ENCODE measurements around the gene EFCAB6.

- TF ChIP-seq POLR2A (conservative IDR thresholded peaks at IDR 0.05) (no peak), TBP (optimal IDR thresholded peaks at IDR 0.05; ENCODE audit: low read depth, low read length) (no peak), NR4A1 (CRISPR knock-in tag; IDR thresholded peaks at IDR 0.05) (no peak), NR4A1 (tag; IDR thresholded peaks at IDR 0.05) (no peak), ZSCAN29 (IDR thresholded peaks at IDR 0.05) (no peak)
Measured at GRCh38 chr22:43627485-43628213, 184.5 kb downstream of the EFCAB6 start.

Data from K562 (cell line).